Adrenal gland (tissue), 5 donors: ENCODE results near the gene CDH4.

Experiments used
- CTCF ChIP-seq, 6 experiments: fragments of 450-650 bp in 4 of 6; fragments of 200-600 bp in 2 of 6; sonication (generic) in 1 of 6; IDR thresholded peaks; 1 replicate in 5 of 6; 2 replicates in 1 of 6; pipeline versions ENCODE4 v1.5.1 to v1.8.0; 2016 to 2021; ENCODE audit warnings: antibody characterized with exemption in 6 of 6, mild to moderate bottlenecking in 2 of 6, moderate library complexity in 1 of 6
- POLR2A ChIP-seq, 2 donors: fragments of 450-650 bp; IDR thresholded peaks; one replicate each; pipeline ENCODE4 v1.6.1; 2017; ENCODE audit warnings: antibody characterized with exemption in 2 of 2, mild to moderate bottlenecking in 2 of 2, moderate library complexity in 1 of 2
- donor health status: DM: no; HTN: no; CAD: no.

GRCh38 chr20:61684583-61685235 is 432.6 kb downstream of the CDH4 start:
- TF ChIP-seq POLR2A (IDR thresholded peaks at IDR 0.05) (no peak), CTCF (IDR thresholded peaks at IDR 0.05) (no peak)
